HEK293 (cell line): ENCODE measurements around the gene ZNF444.

Experiments
- GLIS2 ChIP-seq: fragments of 450-650 bp; formaldehyde crosslinking; IDR thresholded peaks from 2 replicates; pipeline ENCODE4 v1.5.1; 2016; ENCODE audit warnings: missing biosample characterization, missing genetic modification characterization
- OSR2 ChIP-seq: fragments of 450-650 bp; formaldehyde crosslinking; IDR thresholded peaks from 2 replicates; pipeline ENCODE4 v1.5.1; 2016; ENCODE audit warnings: missing biosample characterization, missing genetic modification characterization
- SALL2 ChIP-seq: fragments of 450-650 bp; formaldehyde crosslinking; IDR thresholded peaks from 2 replicates; pipeline ENCODE4 v1.5.0; 2017; ENCODE audit warnings: missing biosample characterization, mild to moderate bottlenecking, missing genetic modification characterization, borderline replicate concordance
- ZBTB1 ChIP-seq: fragments of 450-650 bp; formaldehyde crosslinking; IDR thresholded peaks from 2 replicates; pipeline ENCODE4 v1.5.1; 2016; ENCODE audit warnings: missing biosample characterization, missing genetic modification characterization
- ZBTB20 ChIP-seq: fragments of 450-650 bp; formaldehyde crosslinking; IDR thresholded peaks from 2 replicates; pipeline ENCODE4 v1.5.1; 2016; ENCODE audit warnings: missing biosample characterization, missing genetic modification characterization
- ZIC2 ChIP-seq: fragments of 450-650 bp; formaldehyde crosslinking; IDR thresholded peaks from 2 replicates; pipeline ENCODE4 v1.5.1; 2016; ENCODE audit warnings: missing biosample characterization, missing genetic modification characterization
- ZNF169 ChIP-seq: fragments of 450-650 bp; formaldehyde crosslinking; IDR thresholded peaks from 2 replicates; pipeline ENCODE4 v1.5.1; 2016; ENCODE audit warnings: missing biosample characterization, missing genetic modification characterization
- ZNF221 ChIP-seq: fragments of 450-650 bp; formaldehyde crosslinking; IDR thresholded peaks from 2 replicates; pipeline ENCODE4 v1.5.1; 2017; ENCODE audit warnings: missing biosample characterization, missing genetic modification characterization, borderline replicate concordance
- ZNF335 ChIP-seq: fragments of 450-650 bp; formaldehyde crosslinking; conservative IDR thresholded peaks from 2 replicates; pipeline ENCODE4 v1.5.1; 2016; ENCODE audit warnings: missing biosample characterization, missing genetic modification characterization
- ZNF391 ChIP-seq: fragments of 450-650 bp; formaldehyde crosslinking; IDR thresholded peaks from 2 replicates; pipeline ENCODE4 v1.5.1; 2016; ENCODE audit warnings: low read depth, missing biosample characterization, missing genetic modification characterization, borderline replicate concordance
- ZNF600 ChIP-seq: fragments of 450-650 bp; formaldehyde crosslinking; IDR thresholded peaks from 2 replicates; pipeline ENCODE4 v1.5.1; 2016; ENCODE audit warnings: missing biosample characterization, missing genetic modification characterization
- ZNF660 ChIP-seq: fragments of 450-650 bp; IDR thresholded peaks from 2 replicates; pipeline ENCODE4 v1.5.1; 2018; ENCODE audit warnings: missing biosample characterization, mild to moderate bottlenecking, missing genetic modification characterization
- ZXDB ChIP-seq: fragments of 450-650 bp; formaldehyde crosslinking; IDR thresholded peaks from 2 replicates; pipeline ENCODE4 v1.5.1; 2016; ENCODE audit warnings: missing biosample characterization, missing genetic modification characterization
- TF ChIP-seq, protein P1 (sequence below): fragments of 450-650 bp; formaldehyde crosslinking; IDR thresholded peaks from 2 replicates; pipeline ENCODE4 v1.5.1; 2016; ENCODE audit warnings: missing biosample characterization, missing genetic modification characterization
- TF ChIP-seq, protein P2 (sequence below): fragments of 450-650 bp; formaldehyde crosslinking; IDR thresholded peaks from 2 replicates; pipeline ENCODE4 v1.5.1; 2016; ENCODE audit warnings: missing biosample characterization, missing genetic modification characterization
- TF ChIP-seq, protein P3 (sequence below): fragments of 450-650 bp; formaldehyde crosslinking; IDR thresholded peaks from 2 replicates; pipeline ENCODE4 v1.5.1; 2016; ENCODE audit warnings: missing biosample characterization, missing genetic modification characterization
- TF ChIP-seq, protein P4 (sequence below): fragments of 450-650 bp; formaldehyde crosslinking; IDR thresholded peaks from 2 replicates; pipeline ENCODE4 v1.5.1; 2016; ENCODE audit warnings: missing biosample characterization, missing genetic modification characterization
- TF ChIP-seq, protein P5 (sequence below): fragments of 450-650 bp; formaldehyde crosslinking; conservative IDR thresholded peaks from 2 replicates; pipeline ENCODE4 v1.5.1; 2016; ENCODE audit warnings: low read depth, missing biosample characterization, missing genetic modification characterization
- TF ChIP-seq, protein P6 (sequence below): fragments of 450-650 bp; formaldehyde crosslinking; optimal IDR thresholded peaks from 2 replicates; pipeline ENCODE3; 2016; ENCODE audit warnings: missing biosample characterization, mild to moderate bottlenecking, missing genetic modification characterization
- TF ChIP-seq, protein P7 (sequence below): fragments of 450-650 bp; formaldehyde crosslinking; IDR thresholded peaks from 2 replicates; pipeline ENCODE4 v1.5.1; 2017; ENCODE audit warnings: missing biosample characterization, missing genetic modification characterization
- TF ChIP-seq, protein P8 (sequence below): fragments of 450-650 bp; formaldehyde crosslinking; IDR thresholded peaks from 2 replicates; pipeline ENCODE4 v1.5.1; 2016; ENCODE audit warnings: missing biosample characterization, missing genetic modification characterization

Gene ZNF444

DNA sequence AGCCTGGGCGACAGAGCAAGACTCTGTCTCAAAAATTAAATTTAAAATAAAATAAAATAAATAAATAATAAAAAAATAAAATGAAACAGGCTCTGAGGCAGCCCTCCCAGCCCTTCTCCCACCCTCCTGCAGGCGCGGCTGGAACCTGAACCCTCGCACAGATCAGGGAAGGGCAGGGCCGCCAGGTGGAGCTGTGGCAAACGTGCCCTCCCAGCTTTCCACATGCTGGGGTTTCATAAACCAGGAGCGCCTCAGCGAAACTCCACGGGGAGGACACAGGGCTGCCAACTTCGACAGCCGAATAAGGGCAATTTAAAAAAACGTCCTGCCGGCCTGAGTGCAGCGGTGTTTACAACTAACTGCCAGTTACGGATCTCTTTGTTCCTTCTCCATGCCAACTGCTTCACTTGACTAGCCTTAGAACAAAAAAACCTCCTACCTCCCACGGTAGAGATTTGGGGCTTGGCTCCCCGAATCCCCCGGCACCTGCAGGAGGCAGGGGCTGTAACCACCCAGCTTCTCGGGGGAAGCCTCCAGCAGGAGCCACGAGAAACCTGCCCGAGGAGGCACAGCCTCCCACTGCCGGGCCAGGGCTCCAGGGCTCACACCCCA, 35.9 kb upstream of the ZNF444 start (continued):
- TF ChIP-seq, protein P1, sequence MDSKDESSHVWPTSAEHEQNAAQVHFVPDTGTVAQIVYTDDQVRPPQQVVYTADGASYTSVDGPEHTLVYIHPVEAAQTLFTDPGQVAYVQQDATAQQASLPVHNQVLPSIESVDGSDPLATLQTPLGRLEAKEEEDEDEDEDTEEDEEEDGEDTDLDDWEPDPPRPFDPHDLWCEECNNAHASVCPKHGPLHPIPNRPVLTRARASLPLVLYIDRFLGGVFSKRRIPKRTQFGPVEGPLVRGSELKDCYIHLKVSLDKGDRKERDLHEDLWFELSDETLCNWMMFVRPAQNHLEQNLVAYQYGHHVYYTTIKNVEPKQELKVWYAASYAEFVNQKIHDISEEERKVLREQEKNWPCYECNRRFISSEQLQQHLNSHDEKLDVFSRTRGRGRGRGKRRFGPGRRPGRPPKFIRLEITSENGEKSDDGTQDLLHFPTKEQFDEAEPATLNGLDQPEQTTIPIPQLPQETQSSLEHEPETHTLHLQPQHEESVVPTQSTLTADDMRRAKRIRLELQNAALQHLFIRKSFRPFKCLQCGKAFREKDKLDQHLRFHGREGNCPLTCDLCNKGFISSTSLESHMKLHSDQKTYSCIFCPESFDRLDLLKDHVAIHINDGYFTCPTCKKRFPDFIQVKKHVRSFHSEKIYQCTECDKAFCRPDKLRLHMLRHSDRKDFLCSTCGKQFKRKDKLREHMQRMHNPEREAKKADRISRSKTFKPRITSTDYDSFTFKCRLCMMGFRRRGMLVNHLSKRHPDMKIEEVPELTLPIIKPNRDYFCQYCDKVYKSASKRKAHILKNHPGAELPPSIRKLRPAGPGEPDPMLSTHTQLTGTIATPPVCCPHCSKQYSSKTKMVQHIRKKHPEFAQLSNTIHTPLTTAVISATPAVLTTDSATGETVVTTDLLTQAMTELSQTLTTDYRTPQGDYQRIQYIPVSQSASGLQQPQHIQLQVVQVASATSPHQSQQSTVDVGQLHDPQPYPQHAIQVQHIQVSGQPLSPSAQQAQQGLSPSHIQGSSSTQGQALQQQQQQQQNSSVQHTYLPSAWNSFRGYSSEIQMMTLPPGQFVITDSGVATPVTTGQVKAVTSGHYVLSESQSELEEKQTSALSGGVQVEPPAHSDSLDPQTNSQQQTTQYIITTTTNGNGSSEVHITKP, result peak; percentile 53; the same call in 1 of the 2 replicates
- peak; percentile 44; the same call in 1 of the 2 replicates for TF ChIP-seq ZXDB (tag by site-specific recombination)
- TF ChIP-seq, protein P2, sequence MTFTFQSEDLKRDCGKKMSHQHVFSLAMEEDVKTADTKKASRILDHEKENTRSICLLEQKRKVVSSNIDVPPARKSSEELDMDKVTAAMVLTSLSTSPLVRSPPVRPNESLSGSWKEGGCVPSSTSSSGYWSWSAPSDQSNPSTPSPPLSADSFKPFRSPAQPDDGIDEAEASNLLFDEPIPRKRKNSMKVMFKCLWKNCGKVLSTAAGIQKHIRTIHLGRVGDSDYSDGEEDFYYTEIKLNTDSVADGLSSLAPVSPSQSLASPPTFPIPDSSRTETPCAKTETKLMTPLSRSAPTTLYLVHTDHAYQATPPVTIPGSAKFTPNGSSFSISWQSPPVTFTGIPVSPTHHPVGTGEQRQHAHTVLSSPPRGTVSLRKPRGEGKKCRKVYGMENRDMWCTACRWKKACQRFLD (tag by site-specific recombination), result no peak
- 0 out of 2 replicates have a peak, but pooled peaks have one; percentile 20 for TF ChIP-seq OSR2 (tag by site-specific recombination)
- peak; percentile 87 for TF ChIP-seq ZNF660 (tag by site-specific recombination)
- TF ChIP-seq ZNF391 (tag by site-specific recombination), result no peak
- TF ChIP-seq, protein P3, sequence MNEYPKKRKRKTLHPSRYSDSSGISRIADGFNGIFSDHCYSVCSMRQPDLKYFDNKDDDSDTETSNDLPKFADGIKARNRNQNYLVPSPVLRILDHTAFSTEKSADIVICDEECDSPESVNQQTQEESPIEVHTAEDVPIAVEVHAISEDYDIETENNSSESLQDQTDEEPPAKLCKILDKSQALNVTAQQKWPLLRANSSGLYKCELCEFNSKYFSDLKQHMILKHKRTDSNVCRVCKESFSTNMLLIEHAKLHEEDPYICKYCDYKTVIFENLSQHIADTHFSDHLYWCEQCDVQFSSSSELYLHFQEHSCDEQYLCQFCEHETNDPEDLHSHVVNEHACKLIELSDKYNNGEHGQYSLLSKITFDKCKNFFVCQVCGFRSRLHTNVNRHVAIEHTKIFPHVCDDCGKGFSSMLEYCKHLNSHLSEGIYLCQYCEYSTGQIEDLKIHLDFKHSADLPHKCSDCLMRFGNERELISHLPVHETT, result no peak
- 0 out of 2 replicates have a peak, but pooled peaks have one; percentile 41 for TF ChIP-seq GLIS2 (tag by site-specific recombination)
- peak; percentile 14; the same call in 1 of the 2 replicates for TF ChIP-seq ZBTB20
- TF ChIP-seq, protein P4, sequence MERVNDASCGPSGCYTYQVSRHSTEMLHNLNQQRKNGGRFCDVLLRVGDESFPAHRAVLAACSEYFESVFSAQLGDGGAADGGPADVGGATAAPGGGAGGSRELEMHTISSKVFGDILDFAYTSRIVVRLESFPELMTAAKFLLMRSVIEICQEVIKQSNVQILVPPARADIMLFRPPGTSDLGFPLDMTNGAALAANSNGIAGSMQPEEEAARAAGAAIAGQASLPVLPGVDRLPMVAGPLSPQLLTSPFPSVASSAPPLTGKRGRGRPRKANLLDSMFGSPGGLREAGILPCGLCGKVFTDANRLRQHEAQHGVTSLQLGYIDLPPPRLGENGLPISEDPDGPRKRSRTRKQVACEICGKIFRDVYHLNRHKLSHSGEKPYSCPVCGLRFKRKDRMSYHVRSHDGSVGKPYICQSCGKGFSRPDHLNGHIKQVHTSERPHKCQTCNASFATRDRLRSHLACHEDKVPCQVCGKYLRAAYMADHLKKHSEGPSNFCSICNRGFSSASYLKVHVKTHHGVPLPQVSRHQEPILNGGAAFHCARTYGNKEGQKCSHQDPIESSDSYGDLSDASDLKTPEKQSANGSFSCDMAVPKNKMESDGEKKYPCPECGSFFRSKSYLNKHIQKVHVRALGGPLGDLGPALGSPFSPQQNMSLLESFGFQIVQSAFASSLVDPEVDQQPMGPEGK (tag by site-specific recombination), result peak; percentile 39; the same call in 1 of the 2 replicates
- TF ChIP-seq, protein P5, sequence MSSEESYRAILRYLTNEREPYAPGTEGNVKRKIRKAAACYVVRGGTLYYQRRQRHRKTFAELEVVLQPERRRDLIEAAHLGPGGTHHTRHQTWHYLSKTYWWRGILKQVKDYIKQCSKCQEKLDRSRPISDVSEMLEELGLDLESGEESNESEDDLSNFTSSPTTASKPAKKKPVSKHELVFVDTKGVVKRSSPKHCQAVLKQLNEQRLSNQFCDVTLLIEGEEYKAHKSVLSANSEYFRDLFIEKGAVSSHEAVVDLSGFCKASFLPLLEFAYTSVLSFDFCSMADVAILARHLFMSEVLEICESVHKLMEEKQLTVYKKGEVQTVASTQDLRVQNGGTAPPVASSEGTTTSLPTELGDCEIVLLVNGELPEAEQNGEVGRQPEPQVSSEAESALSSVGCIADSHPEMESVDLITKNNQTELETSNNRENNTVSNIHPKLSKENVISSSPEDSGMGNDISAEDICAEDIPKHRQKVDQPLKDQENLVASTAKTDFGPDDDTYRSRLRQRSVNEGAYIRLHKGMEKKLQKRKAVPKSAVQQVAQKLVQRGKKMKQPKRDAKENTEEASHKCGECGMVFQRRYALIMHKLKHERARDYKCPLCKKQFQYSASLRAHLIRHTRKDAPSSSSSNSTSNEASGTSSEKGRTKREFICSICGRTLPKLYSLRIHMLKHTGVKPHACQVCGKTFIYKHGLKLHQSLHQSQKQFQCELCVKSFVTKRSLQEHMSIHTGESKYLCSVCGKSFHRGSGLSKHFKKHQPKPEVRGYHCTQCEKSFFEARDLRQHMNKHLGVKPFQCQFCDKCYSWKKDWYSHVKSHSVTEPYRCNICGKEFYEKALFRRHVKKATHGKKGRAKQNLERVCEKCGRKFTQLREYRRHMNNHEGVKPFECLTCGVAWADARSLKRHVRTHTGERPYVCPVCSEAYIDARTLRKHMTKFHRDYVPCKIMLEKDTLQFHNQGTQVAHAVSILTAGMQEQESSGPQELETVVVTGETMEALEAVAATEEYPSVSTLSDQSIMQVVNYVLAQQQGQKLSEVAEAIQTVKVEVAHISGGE (tag by site-specific recombination), result 0 out of 2 replicates have a peak, but pooled peaks have one; percentile 35
- peak; percentile 76 for TF ChIP-seq ZNF600 (tag by site-specific recombination)
- TF ChIP-seq ZNF335, result peak; percentile 53
- TF ChIP-seq ZNF169 (tag by site-specific recombination), result no peak
- TF ChIP-seq SALL2 (tag by site-specific recombination), result no peak
- TF ChIP-seq, protein P6, sequence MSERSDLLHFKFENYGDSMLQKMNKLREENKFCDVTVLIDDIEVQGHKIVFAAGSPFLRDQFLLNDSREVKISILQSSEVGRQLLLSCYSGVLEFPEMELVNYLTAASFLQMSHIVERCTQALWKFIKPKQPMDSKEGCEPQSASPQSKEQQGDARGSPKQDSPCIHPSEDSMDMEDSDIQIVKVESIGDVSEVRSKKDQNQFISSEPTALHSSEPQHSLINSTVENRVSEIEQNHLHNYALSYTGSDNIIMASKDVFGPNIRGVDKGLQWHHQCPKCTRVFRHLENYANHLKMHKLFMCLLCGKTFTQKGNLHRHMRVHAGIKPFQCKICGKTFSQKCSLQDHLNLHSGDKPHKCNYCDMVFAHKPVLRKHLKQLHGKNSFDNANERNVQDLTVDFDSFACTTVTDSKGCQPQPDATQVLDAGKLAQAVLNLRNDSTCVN (tag by site-specific recombination), result peak; percentile 12
- TF ChIP-seq ZNF221 (tag by site-specific recombination), result no peak
- peak; percentile 60 for TF ChIP-seq ZIC2
- TF ChIP-seq, protein P7, sequence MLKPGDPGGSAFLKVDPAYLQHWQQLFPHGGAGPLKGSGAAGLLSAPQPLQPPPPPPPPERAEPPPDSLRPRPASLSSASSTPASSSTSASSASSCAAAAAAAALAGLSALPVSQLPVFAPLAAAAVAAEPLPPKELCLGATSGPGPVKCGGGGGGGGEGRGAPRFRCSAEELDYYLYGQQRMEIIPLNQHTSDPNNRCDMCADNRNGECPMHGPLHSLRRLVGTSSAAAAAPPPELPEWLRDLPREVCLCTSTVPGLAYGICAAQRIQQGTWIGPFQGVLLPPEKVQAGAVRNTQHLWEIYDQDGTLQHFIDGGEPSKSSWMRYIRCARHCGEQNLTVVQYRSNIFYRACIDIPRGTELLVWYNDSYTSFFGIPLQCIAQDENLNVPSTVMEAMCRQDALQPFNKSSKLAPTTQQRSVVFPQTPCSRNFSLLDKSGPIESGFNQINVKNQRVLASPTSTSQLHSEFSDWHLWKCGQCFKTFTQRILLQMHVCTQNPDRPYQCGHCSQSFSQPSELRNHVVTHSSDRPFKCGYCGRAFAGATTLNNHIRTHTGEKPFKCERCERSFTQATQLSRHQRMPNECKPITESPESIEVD (tag by site-specific recombination), result no peak
- no peak for TF ChIP-seq ZBTB1 (tag by site-specific recombination)
- TF ChIP-seq, protein P8, sequence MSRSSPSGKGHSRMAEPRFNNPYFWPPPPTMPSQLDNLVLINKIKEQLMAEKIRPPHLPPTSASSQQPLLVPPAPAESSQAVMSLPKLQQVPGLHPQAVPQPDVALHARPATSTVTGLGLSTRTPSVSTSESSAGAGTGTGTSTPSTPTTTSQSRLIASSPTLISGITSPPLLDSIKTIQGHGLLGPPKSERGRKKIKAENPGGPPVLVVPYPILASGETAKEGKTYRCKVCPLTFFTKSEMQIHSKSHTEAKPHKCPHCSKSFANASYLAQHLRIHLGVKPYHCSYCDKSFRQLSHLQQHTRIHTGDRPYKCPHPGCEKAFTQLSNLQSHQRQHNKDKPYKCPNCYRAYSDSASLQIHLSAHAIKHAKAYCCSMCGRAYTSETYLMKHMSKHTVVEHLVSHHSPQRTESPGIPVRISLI (tag by site-specific recombination), result peak; percentile 94
